Liver (tissue), 9 donors: ENCODE results near the gene PNCK. TPM values are rescaled to one million over a fixed set of nuclear protein-coding genes. Genes with fewer than 3 reads are reported as not detected.

ENCODE experiments used
- DNase-seq: peaks from one replicate; pipeline ENCODE4 v3.0.0-alpha.2; 2017; ENCODE audit warnings: low spot score
- H3K27ac ChIP-seq, 2 donors: one replicate each; pipeline ENCODE4 v1.7.0; 2013; ENCODE audit warnings: inconsistent platforms in 2 of 2, low read length in 2 of 2, control low read depth in 1 of 2, low read depth in 1 of 2, mild to moderate bottlenecking in 1 of 2
- H3K27me3 ChIP-seq, 4 donors: one replicate each; pipeline versions ENCODE4 v1.6.1 to v1.7.0; 2013; ENCODE audit warnings: low read length in 3 of 4, inconsistent platforms in 1 of 4, mild to moderate bottlenecking in 1 of 4, moderate library complexity in 1 of 4; ENCODE audit not compliant: control insufficient read depth in 4 of 4, insufficient read depth in 4 of 4
- H3K36me3 ChIP-seq, 4 donors: one replicate each; pipeline versions ENCODE4 v1.6.1 to v1.7.0; 2013; ENCODE audit warnings: low read length in 3 of 4, mild to moderate bottlenecking in 3 of 4, low read depth in 1 of 4, moderate library complexity in 1 of 4; ENCODE audit not compliant: control insufficient read depth in 4 of 4, insufficient read depth in 3 of 4
- H3K4me1 ChIP-seq, 4 donors: one replicate each; pipeline versions ENCODE4 v1.6.1 to v1.7.0; 2013; ENCODE audit warnings: low read length in 3 of 4, mild to moderate bottlenecking in 3 of 4, moderate library complexity in 1 of 4; ENCODE audit not compliant: control insufficient read depth in 4 of 4, insufficient read depth in 4 of 4
- H3K4me3 ChIP-seq, 3 donors: one replicate each; pipeline versions ENCODE4 v1.6.1 to v1.7.0; 2013; ENCODE audit warnings: low read length in 3 of 3, control low read depth in 1 of 3, low read depth in 1 of 3, mild to moderate bottlenecking in 1 of 3
- H3K9ac ChIP-seq, 2 donors: one replicate each; pipeline ENCODE4 v1.7.0; 2013; ENCODE audit warnings: low read length in 2 of 2, mild to moderate bottlenecking in 2 of 2, moderate library complexity in 2 of 2, control low read depth in 1 of 2, low read depth in 1 of 2
- H3K9me3 ChIP-seq, 4 donors: one replicate each; pipeline versions ENCODE4 v1.6.1 to v1.7.0; 2013; ENCODE audit warnings: low read length in 3 of 4; ENCODE audit not compliant: control insufficient read depth in 4 of 4
- EGR1 ChIP-seq, 2 donors: IDR thresholded peaks; 2 replicates each; pipeline ENCODE4 v1.6.1; 2016 to 2018; ENCODE audit warnings: antibody characterized with exemption in 2 of 2, low read depth in 2 of 2
- FOXA1 ChIP-seq: IDR thresholded peaks from 2 replicates; pipeline ENCODE4 v1.6.1; 2016; ENCODE audit warnings: antibody characterized with exemption
- FOXA2 ChIP-seq: IDR thresholded peaks from 2 replicates; pipeline ENCODE4 v1.6.1; 2016; ENCODE audit warnings: antibody characterized with exemption
- GABPA ChIP-seq, 2 donors: IDR thresholded peaks in 1 of 2; conservative IDR thresholded peaks in 1 of 2; 2 replicates each; pipeline ENCODE4 v1.6.1; 2016; ENCODE audit warnings: antibody characterized with exemption in 2 of 2, mild to moderate bottlenecking in 1 of 2, moderate library complexity in 1 of 2
- HNF4A ChIP-seq, 2 donors: conservative IDR thresholded peaks; 2 replicates each; pipeline ENCODE4 v1.6.1; 2016; ENCODE audit warnings: antibody characterized with exemption in 2 of 2, mild to moderate bottlenecking in 2 of 2
- NR2F2 ChIP-seq: IDR thresholded peaks from 2 replicates; pipeline ENCODE4 v1.6.1; 2016; ENCODE audit warnings: antibody characterized with exemption
- RAD21 ChIP-seq, 2 donors: IDR thresholded peaks; 2 replicates each; pipeline ENCODE4 v1.6.1; 2016; ENCODE audit warnings: antibody characterized with exemption in 2 of 2, mild to moderate bottlenecking in 2 of 2
- SP1 ChIP-seq: IDR thresholded peaks from 2 replicates; pipeline ENCODE4 v1.6.1; 2018; ENCODE audit warnings: antibody characterized with exemption, mild to moderate bottlenecking
- TAF1 ChIP-seq: conservative IDR thresholded peaks from 2 replicates; pipeline ENCODE4 v1.6.1; 2016; ENCODE audit warnings: antibody characterized with exemption, mild to moderate bottlenecking
- YY1 ChIP-seq: IDR thresholded peaks from 2 replicates; pipeline ENCODE4 v1.6.1; 2016; ENCODE audit warnings: antibody characterized with exemption, mild to moderate bottlenecking
- WGBS: extraction: QIAGEN DNeasy Blood & Tissue Kit; methylation state at CpG from one replicate; pipeline ENCODE4 v1.1.7; 2013; 5-methylcytosine and 5-hydroxymethylcytosine counted together
- polyA plus RNA-seq, 2 donors: library from polyadenylated mRNA; stranded (reverse) in 1 of 2; unstranded in 1 of 2; fragments of 200-250 nt in 1 of 2; fragments of >200 nt in 1 of 2; fragmentation: Nextera tagmentation in 1 of 2; extraction: Ambion mirVana in 1 of 2; gene quantifications; one replicate each; pipeline versions ENCODE4 v1.2.1 to v1.2.3, GENCODE V29; 2013 to 2015
- total RNA-seq, 2 donors: library from RNA; depleted of rRNA; stranded (reverse); fragments of >200 nt; gene quantifications; one replicate each; pipeline ENCODE4 v1.2.3, GENCODE V29; 2014
- TF ChIP-seq, protein P1 (sequence below): IDR thresholded peaks from 2 replicates; pipeline ENCODE4 v1.6.1; 2016; ENCODE audit warnings: antibody characterized with exemption
- TF ChIP-seq, protein P2 (sequence below): IDR thresholded peaks from 2 replicates; pipeline ENCODE4 v1.6.1; 2016; ENCODE audit warnings: antibody characterized with exemption
- TF ChIP-seq, protein P3 (sequence below): IDR thresholded peaks from 2 replicates; pipeline ENCODE4 v1.6.1; 2016; ENCODE audit warnings: antibody characterized with exemption, mild to moderate bottlenecking
- TF ChIP-seq, protein P4 (sequence below): IDR thresholded peaks from 2 replicates; pipeline ENCODE4 v1.6.1; 2016; ENCODE audit warnings: antibody characterized with exemption
- TF ChIP-seq, protein P5 (sequence below): fragments of 150-350 bp; IDR thresholded peaks from 2 replicates; pipeline ENCODE4 v1.5.1; 2017; ENCODE audit warnings: improper control_type of control experiment, low read depth, low read length; ENCODE audit not compliant: missing input control
- donor health status: healthy.
- donor health status: healthy.
- donor health status: healthy.
- donor health status: healthy.
- donor health status: healthy.

Gene PNCK
- total and polyA plus RNA-seq, 4 donors: 0.02 to 0.17 TPM; not detected in 2

DNA sequence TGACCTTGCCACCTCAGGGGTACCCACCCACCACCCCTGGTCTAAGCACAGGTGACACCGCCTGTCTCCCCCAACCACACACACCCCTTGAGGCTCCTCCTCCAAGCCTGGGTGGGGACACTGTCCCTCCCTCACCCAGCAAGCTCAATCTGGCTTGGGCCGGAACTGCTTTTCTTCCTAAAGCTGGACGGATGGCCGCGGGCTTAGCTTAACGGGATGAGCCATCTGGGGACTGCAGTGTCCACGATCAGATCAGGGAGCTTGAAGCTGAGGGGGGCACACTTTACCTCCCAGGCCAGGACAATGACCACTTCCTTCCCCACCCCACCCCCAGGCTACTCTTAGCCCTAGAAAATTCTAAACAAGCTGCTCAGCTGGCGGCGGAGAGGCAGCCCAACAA is 13.1 kb upstream of the PNCK start:
- Histone ChIP-seq H3K4me1 (peaks cover 0 to 2% (median 0%) of the 10 kb centered on the region in 4 donors), H3K9ac (no peak overlapping the region), H3K36me3 (no peaks in the 10 kb centered on the region), H3K27me3 (peaks cover 0 to 5% (median 0%) of the 10 kb centered on the region in 4 donors), H3K4me3 (no peak overlapping the region), H3K9me3 (no peaks in the 10 kb centered on the region), H3K27ac (no peak overlapping the region)
- no peak for DNase-seq
- no peak for TF ChIP-seq GABPA (IDR thresholded peaks at IDR 0.05 in 1 of 2, conservative IDR thresholded peaks at IDR 0.05 in 1 of 2)
- TF ChIP-seq RAD21 (IDR thresholded peaks at IDR 0.05): no peak
- no peak for TF ChIP-seq TAF1
- TF ChIP-seq, protein P1, sequence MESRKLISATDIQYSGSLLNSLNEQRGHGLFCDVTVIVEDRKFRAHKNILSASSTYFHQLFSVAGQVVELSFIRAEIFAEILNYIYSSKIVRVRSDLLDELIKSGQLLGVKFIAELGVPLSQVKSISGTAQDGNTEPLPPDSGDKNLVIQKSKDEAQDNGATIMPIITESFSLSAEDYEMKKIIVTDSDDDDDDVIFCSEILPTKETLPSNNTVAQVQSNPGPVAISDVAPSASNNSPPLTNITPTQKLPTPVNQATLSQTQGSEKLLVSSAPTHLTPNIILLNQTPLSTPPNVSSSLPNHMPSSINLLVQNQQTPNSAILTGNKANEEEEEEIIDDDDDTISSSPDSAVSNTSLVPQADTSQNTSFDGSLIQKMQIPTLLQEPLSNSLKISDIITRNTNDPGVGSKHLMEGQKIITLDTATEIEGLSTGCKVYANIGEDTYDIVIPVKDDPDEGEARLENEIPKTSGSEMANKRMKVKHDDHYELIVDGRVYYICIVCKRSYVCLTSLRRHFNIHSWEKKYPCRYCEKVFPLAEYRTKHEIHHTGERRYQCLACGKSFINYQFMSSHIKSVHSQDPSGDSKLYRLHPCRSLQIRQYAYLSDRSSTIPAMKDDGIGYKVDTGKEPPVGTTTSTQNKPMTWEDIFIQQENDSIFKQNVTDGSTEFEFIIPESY: no peak
- no peak for TF ChIP-seq YY1
- TF ChIP-seq, protein P2, sequence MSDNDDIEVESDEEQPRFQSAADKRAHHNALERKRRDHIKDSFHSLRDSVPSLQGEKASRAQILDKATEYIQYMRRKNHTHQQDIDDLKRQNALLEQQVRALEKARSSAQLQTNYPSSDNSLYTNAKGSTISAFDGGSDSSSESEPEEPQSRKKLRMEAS: no peak
- TF ChIP-seq, protein P3, sequence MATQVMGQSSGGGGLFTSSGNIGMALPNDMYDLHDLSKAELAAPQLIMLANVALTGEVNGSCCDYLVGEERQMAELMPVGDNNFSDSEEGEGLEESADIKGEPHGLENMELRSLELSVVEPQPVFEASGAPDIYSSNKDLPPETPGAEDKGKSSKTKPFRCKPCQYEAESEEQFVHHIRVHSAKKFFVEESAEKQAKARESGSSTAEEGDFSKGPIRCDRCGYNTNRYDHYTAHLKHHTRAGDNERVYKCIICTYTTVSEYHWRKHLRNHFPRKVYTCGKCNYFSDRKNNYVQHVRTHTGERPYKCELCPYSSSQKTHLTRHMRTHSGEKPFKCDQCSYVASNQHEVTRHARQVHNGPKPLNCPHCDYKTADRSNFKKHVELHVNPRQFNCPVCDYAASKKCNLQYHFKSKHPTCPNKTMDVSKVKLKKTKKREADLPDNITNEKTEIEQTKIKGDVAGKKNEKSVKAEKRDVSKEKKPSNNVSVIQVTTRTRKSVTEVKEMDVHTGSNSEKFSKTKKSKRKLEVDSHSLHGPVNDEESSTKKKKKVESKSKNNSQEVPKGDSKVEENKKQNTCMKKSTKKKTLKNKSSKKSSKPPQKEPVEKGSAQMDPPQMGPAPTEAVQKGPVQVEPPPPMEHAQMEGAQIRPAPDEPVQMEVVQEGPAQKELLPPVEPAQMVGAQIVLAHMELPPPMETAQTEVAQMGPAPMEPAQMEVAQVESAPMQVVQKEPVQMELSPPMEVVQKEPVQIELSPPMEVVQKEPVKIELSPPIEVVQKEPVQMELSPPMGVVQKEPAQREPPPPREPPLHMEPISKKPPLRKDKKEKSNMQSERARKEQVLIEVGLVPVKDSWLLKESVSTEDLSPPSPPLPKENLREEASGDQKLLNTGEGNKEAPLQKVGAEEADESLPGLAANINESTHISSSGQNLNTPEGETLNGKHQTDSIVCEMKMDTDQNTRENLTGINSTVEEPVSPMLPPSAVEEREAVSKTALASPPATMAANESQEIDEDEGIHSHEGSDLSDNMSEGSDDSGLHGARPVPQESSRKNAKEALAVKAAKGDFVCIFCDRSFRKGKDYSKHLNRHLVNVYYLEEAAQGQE: no peak
- no peak for TF ChIP-seq HNF4A (conservative IDR thresholded peaks at IDR 0.05)
- no peak for TF ChIP-seq EGR1 (IDR thresholded peaks at IDR 0.05; ENCODE audit: low read depth in 2 of 2)
- TF ChIP-seq, protein P4, sequence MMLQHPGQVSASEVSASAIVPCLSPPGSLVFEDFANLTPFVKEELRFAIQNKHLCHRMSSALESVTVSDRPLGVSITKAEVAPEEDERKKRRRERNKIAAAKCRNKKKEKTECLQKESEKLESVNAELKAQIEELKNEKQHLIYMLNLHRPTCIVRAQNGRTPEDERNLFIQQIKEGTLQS: no peak
- TF ChIP-seq FOXA2: no peak
- WGBS: 52% methylated on average over 9 of the region's 9 CpGs

DNA sequence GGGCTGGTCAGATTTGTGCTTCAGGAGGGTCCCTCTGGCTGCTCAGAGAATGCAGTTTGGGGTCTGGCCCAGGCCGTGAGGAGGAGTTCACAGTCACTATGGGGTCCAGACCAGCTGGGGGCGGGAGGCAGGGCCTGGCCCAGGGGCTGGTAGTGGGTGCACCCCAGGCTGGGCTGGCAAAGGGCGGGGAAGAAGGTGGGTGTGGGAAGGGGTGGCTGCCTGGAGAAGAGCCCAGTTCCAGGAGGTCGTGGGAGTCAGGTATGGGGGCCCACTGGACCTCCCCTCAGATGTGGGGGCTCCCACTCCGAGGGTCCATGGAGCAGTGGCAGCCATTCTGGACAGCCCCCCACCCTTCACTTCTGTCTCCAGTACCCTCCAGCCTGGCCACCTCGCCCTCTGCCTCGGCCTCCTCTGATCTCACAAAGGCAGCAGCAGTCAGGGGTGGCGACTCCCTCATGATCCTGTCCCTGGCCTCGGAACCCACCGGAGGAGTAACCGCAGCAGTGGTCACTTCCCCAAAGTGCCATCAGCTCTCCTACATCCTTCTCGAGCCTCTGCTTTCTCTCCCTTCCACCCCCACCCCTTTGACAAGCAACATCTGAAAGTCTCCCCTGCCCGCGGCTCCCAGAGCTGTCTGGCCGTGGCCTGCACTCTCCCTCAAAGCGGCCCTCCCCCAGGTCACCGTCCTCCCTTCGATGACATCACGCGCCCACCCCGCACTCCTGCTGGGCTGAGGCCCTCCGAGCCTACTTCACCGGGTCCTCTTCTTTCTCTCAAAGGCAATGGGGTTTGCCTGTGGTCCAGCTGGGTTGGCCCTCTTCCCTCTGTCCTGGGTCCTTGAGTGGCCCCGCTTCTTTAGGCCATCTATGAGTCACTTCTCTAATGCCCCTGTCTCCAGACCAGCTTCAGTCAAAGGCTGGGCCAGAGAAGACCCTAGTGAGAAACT is 12.4 kb upstream of the PNCK start:
- 65% methylated on average over 24 of the region's 24 CpGs for WGBS
- peaks cover 0 to 5% (median 0%) of the 10 kb centered on the region in 4 donors for H3K27me3 ChIP-seq
- no peak overlapping the region for H3K9ac ChIP-seq
- no peak overlapping the region for H3K4me3 ChIP-seq
- H3K36me3 ChIP-seq: no peaks in the 10 kb centered on the region
- H3K27ac ChIP-seq: no peak overlapping the region
- H3K9me3 ChIP-seq: no peaks in the 10 kb centered on the region
- peaks cover 0 to 2% (median 0%) of the 10 kb centered on the region in 4 donors for H3K4me1 ChIP-seq
- DNase-seq: no peak
- no peak for TF ChIP-seq FOXA2
- no peak for TF ChIP-seq EGR1 (IDR thresholded peaks at IDR 0.05; ENCODE audit: low read depth in 2 of 2)
- no peak for TF ChIP-seq YY1
- TF ChIP-seq TAF1: no peak
- no peak for TF ChIP-seq SP1
- TF ChIP-seq, protein P1: no peak
- TF ChIP-seq, protein P3: no peak
- TF ChIP-seq FOXA1: no peak
- TF ChIP-seq NR2F2: no peak
- TF ChIP-seq, protein P5, sequence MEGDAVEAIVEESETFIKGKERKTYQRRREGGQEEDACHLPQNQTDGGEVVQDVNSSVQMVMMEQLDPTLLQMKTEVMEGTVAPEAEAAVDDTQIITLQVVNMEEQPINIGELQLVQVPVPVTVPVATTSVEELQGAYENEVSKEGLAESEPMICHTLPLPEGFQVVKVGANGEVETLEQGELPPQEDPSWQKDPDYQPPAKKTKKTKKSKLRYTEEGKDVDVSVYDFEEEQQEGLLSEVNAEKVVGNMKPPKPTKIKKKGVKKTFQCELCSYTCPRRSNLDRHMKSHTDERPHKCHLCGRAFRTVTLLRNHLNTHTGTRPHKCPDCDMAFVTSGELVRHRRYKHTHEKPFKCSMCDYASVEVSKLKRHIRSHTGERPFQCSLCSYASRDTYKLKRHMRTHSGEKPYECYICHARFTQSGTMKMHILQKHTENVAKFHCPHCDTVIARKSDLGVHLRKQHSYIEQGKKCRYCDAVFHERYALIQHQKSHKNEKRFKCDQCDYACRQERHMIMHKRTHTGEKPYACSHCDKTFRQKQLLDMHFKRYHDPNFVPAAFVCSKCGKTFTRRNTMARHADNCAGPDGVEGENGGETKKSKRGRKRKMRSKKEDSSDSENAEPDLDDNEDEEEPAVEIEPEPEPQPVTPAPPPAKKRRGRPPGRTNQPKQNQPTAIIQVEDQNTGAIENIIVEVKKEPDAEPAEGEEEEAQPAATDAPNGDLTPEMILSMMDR: no peak
- no peak for TF ChIP-seq GABPA (IDR thresholded peaks at IDR 0.05 in 1 of 2, conservative IDR thresholded peaks at IDR 0.05 in 1 of 2)
